ENCODE measurements around the gene SLC2A13.

Gene SLC2A13

DNA sequence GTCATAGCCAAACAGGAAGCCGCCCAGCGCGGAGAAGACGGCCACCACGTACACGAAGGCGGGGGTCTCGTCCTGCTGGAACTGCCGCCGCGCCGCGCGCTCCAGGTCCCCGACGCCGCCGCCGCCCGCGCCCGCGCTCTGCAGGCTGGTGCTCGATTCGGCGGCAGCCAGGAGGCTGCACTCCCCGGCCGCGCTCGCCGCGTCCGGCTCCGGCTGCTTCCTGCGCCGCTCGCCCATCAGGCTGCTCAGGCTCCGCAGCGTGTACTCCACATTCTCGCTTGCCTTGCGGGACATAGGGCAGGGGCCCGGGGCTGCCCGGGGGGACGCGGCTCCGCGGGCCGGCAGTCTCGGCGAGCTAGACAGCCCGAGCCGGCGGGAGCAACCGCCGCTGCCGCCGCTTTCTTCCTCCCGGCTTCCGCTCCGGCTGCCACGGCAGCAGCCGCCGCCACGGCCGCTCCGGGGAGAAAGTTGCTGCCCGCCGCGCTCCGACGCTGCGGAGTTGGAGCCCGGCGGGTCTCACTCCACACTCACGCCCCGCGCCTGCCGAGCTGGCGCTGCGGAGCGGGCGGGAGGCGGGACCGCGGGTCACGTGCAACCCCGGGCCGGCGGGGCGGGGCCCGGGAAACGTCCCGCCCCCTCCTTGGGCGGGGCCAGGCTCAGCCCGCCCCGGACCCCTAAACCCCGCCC lies at the start of gene SLC2A13:
SLC2A13 (minus strand) TSS at position 567 of the 687 bp plus-strand sequence; CDS start at position 294, 273 bp downstream.
- DNase-seq (ENCODE audit: low spot score) = peak; percentile 95

- DNase-seq (ENCODE audit: low spot score) = no peak
Observed at GRCh38 chr12:40154381-40154780, 48.5 kb upstream of the SLC2A13 start.

DNA sequence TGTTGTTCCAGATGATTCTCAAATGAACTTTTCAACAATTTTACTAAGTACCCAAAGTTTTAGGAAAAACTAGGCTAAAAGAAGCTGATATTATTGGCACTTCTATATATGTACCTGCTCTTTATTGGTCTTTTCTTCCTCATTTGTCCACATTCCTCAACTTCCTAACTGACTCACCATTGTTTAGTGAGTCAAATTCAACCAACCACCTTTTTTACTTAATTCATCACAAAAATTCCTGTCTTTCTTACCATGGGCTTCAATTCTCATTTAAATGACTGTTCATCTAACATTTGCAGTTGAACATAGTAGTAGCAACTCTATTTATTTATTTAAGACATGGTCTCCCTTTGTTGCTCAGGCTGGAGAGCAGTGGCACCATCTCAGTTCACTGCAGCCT lies 47.6 kb upstream of the SLC2A13 start:
- no peak for DNase-seq (ENCODE audit: low spot score)

DNA sequence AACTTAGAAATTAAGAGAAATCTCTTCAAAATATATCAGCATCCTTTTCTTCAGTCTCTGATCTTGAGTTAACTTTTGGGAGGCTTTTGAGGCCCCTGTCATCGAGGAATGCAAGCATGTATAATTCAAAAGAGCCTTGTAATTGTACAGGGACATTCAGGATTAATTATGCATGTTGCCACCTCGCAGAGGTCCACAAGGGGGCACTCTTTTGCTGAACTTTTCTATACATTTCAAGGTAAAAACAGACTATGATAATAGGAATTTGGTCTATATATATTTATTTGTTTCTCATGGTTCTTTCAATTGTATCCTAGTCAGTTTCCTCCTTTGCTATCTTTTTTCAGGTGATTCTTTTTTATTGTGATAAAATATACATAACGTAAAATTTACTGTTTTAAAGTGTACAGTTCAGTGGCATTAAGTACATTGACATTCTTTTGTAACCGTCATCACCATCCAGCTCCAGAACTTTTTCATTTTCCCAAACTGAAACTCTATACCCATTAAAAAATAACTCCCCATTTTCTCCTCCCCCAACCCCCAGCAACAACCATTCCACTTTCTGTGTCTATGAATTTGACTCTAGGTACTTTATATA lies 47.0 kb upstream of the SLC2A13 start:
- DNase-seq (ENCODE audit: low spot score) = peak; percentile 31

- DNase-seq (ENCODE audit: low spot score) = no peak
Observed at GRCh38 chr12:40149673-40150260, 43.9 kb upstream of the SLC2A13 start.

GRCh38 chr12:40146800-40147797 lies 41.2 kb upstream of the SLC2A13 start:
- no peak for DNase-seq (ENCODE audit: low spot score)

DNA sequence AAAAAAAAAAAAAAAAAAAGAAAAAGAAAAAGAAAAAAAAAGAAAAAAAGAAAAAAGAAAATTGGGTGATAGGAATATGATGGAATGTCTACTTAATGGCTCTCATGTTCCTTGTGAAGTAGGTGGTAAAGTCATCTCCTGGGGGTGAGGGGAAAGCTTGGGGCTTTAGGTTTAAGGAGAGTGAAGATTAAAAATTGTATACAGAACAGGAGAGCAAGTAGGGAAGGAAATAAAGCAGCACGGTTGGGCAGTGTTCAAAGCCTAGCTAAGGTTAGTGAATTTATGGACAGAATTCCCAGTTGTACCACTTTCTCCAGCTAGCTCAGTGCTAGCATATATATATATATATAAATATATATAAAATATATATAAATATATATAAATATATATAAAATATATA lies 40.0 kb upstream of the SLC2A13 start:
- DNase-seq (ENCODE audit: low spot score) = no peak

- no peak for DNase-seq (ENCODE audit: low spot score)
Observed at GRCh38 chr12:40144023-40144422, 38.1 kb upstream of the SLC2A13 start.

- no peak for DNase-seq (ENCODE audit: low spot score)
Observed at GRCh38 chr12:40142001-40142744, 36.3 kb upstream of the SLC2A13 start.

- DNase-seq (ENCODE audit: low spot score) = no peak
Observed at GRCh38 chr12:40138526-40138925, 32.6 kb upstream of the SLC2A13 start.

DNA sequence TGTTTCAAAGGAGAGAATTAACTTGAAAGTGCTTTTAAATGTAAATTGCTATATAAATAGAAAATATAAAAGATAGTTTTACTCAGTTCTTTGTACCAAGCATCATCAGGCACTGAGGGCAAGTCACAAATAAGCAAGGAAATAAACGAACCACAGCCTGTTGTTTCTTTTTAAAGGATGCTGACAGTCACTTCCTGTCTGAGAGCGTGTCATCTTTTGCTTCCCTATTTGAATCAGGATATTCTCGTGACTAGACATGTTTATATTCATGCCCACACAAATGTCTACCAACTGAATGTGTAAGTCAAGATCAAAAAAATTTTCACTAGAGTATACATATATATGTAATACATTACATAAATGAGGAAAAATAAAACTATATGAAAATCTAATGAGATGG lies 31.4 kb upstream of the SLC2A13 start:
- DNase-seq (ENCODE audit: low spot score) = no peak

- DNase-seq (ENCODE audit: low spot score) = no peak
Observed at GRCh38 chr12:40127408-40127807, 21.5 kb upstream of the SLC2A13 start.

GRCh38 chr12:40123496-40123895 lies 17.6 kb upstream of the SLC2A13 start:
- DNase-seq (ENCODE audit: low spot score) = no peak

GRCh38 chr12:40122842-40123241 lies 17.0 kb upstream of the SLC2A13 start:
- no peak for DNase-seq (ENCODE audit: low spot score)

DNA sequence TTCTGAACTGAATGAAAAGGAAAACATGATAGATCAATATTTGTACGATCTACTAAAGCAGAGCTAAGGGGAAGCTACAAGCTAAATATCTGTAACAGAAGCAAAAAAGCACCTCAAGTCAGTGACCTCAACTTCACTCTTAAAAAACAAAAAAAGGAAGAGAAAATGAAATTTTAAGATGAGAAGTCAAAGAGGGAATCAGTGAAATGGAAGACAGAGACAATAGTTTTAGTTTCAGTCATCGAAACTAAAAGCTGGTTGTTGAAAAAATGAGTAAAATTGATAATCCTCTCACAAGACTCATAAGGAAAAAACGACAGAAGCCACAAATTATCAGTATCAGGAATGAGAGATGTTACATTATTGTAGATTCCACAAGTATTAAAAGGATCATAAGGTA lies 11.9 kb upstream of the SLC2A13 start:
- no peak for DNase-seq (ENCODE audit: low spot score)

- DNase-seq (ENCODE audit: low spot score) = no peak
Observed at GRCh38 chr12:40110586-40110985, 4.7 kb upstream of the SLC2A13 start.

DNA sequence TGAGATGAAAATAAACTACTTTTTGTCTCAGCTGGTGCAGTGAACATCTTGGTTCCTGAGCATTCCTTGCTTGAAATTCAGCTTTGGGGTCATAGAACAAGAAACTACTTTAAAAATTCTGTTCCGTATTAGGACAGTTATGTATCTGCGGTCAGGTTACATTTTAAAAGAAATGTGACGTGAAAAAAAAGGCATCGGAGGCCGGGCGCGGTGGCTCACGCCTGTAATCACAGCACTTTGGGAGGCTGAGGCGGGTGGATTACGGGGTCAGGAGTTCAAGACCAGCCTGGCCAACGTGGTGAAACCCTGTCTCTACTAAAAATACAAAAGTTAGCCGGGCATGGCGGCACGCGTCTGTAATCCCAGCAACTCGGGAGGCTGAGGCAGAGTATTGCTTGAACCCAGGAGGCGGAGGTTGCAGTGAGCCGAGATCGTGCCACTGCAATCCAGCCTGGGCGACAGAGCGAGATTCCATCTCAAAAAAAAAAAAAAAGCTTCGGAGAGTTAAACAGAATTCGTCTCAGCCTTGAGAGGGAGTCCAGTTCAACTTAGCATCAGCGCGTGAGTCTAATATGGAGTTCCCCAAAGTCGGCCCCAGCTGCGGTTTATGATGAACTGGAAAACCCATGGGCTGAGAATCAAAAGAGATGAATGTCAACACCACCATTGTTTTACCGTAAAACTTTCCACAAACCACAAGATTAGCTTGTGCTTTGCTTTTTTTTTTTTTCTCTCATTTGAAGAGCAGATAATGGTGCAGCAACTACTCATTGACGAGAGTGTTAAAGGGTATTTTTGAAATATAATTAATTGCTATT lies 2.1 kb upstream of the SLC2A13 start:
- DNase-seq (ENCODE audit: low spot score) = no peak

DNA sequence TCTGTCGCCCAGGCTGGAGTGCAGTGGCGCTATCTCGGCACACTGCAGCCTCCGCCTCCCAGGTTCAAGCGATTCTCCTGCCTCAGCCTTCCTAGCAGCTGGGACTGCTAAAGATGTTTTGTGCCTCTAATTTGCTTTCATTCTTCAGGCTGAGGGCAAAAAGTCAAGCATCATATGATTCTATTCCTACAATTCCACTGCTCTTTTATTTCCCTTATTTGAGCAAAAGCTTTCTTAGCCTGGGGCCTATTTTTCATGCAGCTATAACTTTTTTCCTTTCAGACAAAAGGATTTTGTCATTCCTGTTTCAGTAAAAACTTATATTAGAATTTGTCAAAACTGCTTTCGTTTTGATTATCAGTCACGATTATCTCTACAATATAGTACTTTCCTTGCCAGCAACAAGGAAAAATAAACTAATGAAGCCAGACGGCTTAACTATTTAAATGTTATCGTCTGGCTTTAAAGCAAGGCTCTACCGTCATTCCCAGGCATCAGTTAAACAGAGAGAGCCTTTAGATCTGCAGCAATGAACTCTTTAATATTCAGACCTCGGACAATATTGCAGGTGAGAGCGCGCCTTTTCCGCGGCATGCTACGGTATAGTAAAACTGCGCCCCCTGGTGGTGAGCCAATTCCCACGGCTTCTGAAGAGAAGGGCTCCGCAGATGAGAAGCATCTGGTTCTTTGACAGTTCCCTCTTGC lies 1.4 kb upstream of the SLC2A13 start:
- DNase-seq (ENCODE audit: low spot score) = peak; percentile 66

GRCh38 chr12:40106655-40107054 lies 774 bp upstream of the SLC2A13 start:
- no peak for DNase-seq (ENCODE audit: low spot score)

DNA sequence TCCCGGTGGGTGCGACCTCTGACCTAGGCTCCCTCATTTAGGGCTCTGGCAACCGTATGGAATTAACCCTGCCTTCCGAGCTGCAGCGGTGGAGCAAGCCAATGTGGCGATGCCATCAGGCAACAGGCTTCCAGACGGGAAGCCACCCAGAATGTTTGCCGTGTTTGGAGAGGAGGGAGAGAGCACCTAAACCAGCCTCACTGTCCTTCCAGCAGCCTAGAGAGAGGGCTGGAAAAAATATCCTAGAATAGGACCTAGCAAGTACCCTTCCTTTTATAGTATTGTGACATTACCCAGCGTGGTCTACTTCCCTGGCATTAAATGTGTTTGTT lies 287 bp upstream of the SLC2A13 start:
- DNase-seq (ENCODE audit: low spot score) = no peak

GRCh38 chr12:40105265-40105514 lies 691 bp downstream of the SLC2A13 start:
- DNase-seq (ENCODE audit: low spot score) = no peak

All from iPS-NIHi11 (cell line).